ENCODE results near the gene AP2A1.

DNA sequence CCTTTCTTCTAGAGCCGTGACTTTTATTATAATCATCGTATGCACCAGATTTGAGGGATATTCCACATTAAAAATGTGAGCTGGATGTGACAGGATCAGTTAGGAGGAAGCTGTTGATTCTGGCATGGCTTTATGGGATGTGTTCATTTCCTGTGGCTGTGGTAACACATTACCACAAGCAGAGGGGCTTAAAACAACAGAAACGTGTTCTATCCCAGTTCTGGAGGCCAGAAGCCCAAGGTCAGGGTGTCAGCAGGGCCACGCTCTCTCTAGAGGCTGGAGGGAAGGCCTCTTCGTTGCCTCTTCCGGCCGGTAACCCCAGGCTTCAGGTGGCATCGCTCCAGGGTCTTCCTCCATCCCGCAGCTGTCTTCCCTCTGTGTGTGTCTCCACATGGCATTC, 65.8 kb downstream of the AP2A1 start:
- TF ChIP-seq, protein P1, sequence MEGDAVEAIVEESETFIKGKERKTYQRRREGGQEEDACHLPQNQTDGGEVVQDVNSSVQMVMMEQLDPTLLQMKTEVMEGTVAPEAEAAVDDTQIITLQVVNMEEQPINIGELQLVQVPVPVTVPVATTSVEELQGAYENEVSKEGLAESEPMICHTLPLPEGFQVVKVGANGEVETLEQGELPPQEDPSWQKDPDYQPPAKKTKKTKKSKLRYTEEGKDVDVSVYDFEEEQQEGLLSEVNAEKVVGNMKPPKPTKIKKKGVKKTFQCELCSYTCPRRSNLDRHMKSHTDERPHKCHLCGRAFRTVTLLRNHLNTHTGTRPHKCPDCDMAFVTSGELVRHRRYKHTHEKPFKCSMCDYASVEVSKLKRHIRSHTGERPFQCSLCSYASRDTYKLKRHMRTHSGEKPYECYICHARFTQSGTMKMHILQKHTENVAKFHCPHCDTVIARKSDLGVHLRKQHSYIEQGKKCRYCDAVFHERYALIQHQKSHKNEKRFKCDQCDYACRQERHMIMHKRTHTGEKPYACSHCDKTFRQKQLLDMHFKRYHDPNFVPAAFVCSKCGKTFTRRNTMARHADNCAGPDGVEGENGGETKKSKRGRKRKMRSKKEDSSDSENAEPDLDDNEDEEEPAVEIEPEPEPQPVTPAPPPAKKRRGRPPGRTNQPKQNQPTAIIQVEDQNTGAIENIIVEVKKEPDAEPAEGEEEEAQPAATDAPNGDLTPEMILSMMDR (IDR thresholded peaks at IDR 0.05) = no peak
- no peak for TF ChIP-seq POLR2A (IDR thresholded peaks at IDR 0.05)
